Lower leg skin (tissue), 4 donors: Measurements from ENCODE around the gene WNT7B. TPM values are rescaled to one million over a fixed set of nuclear protein-coding genes. Genes with fewer than 3 reads are reported as not detected.

ENCODE experiments used
- DNase-seq, 2 donors: peaks; one replicate each; pipeline ENCODE4 v3.0.0-alpha.2; 2019; ENCODE audit warnings: low spot score in 2 of 2
- H3K4me3 ChIP-seq: fragments of 200-600 bp; sonication (generic); 2 replicates; pipeline ENCODE4 v1.5.1; 2017; ENCODE audit warnings: mild to moderate bottlenecking, low read depth; ENCODE audit not compliant: poor library complexity, severe bottlenecking
- CTCF ChIP-seq, 3 donors: fragments of 450-650 bp; IDR thresholded peaks; one replicate each; pipeline ENCODE4 v1.5.1; 2016; ENCODE audit warnings: antibody characterized with exemption in 3 of 3, mild to moderate bottlenecking in 3 of 3, moderate library complexity in 2 of 3
- POLR2A ChIP-seq, 2 donors: fragments of 450-650 bp; IDR thresholded peaks; one replicate each; pipeline ENCODE4 v1.6.1; 2016 to 2017; ENCODE audit warnings: antibody characterized with exemption in 2 of 2, mild to moderate bottlenecking in 1 of 2, moderate library complexity in 1 of 2
- WGBS, 2 donors: methylation state at CpG; one replicate each; pipeline ENCODE4 v1.1.5; 2018; 5-methylcytosine and 5-hydroxymethylcytosine counted together
- intact Hi-C: fragments of 100-400 bp; cut with DNase I; formaldehyde crosslinking; loops from one replicate; pipeline ENCODE4 v1.15.0; 2023; ENCODE audit warnings: low total_unique reads
- total RNA-seq, 4 donors: library from RNA; depleted of rRNA; stranded (reverse); fragments of >200 nt; gene quantifications; one replicate each; pipeline ENCODE4 v1.1.0, GENCODE V29; 2016

WNT7B gene
- total RNA-seq, 4 donors from 2014 or later = 26.4 to 39.9 (median 33.9) TPM

- intact Hi-C loops = no loop called here
- DNase-seq = no peak
- TF ChIP-seq POLR2A (IDR thresholded peaks at IDR 0.05) = no peak
- no peak for TF ChIP-seq CTCF (IDR thresholded peaks at IDR 0.05)
- H3K4me3 ChIP-seq = no peak overlapping the region
- WGBS, 2 donors = 79 to 83% methylated on average over 15 of the region's 15 CpGs
Measured at GRCh38 chr22:45922256-45922655, 54.7 kb downstream of the WNT7B start.

GRCh38 chr22:45919504-45920286 is 57.3 kb downstream of the WNT7B start:
- TF ChIP-seq POLR2A (IDR thresholded peaks at IDR 0.05) (no peak), CTCF (IDR thresholded peaks at IDR 0.05) (no peak)
- DNase-seq = no peak
- H3K4me3 ChIP-seq = no peak overlapping the region
- WGBS, 2 donors = 77 to 92% methylated on average over 3 to 14 of the region's 15 CpGs
- intact Hi-C loops = no loop called here

DNA sequence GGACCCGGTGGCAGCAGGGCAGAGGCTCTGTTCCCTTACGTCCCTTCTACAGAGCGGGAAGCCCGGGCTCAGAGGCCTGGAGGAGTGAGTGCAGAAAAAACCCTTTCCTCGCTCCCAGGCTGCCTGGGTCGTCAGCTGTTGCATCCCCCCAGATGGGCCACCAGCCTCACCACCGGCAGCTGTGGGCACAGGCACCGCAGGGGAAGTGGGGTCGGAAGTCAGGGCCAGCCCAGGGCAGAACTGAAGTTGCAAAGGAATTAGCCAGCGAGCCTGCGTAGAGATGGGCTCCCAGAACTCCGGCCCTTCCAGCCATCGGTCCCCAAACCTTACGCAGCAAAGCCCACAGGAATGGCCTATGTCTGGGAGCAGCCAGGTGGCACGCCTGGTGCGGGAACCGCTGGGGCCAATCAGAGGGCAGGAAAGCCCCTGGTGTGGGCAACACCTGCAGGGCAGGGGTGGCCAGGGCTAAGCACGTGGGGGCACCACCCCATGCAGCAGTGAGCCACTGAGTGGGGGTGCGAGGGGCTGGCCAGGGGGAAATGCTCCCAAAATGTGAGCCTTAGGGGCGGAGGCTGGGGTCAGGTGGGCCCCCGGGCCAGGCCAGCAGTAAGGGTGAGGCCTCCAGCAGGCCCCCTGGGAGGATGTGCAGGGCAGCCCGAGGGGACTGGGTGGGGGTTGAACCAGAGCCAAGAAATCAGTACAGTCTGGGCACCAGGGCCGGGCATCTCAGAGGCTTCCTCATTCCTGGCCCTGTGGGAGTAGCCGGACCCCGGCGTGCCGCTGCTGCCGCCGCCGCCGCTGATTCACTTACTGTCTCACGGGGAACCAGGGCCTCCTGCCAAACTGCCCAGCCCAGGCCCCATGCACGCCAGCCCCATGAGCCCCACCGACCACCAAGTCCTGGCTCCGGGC is 58.2 kb downstream of the WNT7B start:
- no peak for DNase-seq
- TF ChIP-seq POLR2A (IDR thresholded peaks at IDR 0.05) = no peak
- no peak for TF ChIP-seq CTCF (IDR thresholded peaks at IDR 0.05)
- WGBS, 2 donors = 59 to 65% methylated on average over 24 to 32 of the region's 35 CpGs

DNA sequence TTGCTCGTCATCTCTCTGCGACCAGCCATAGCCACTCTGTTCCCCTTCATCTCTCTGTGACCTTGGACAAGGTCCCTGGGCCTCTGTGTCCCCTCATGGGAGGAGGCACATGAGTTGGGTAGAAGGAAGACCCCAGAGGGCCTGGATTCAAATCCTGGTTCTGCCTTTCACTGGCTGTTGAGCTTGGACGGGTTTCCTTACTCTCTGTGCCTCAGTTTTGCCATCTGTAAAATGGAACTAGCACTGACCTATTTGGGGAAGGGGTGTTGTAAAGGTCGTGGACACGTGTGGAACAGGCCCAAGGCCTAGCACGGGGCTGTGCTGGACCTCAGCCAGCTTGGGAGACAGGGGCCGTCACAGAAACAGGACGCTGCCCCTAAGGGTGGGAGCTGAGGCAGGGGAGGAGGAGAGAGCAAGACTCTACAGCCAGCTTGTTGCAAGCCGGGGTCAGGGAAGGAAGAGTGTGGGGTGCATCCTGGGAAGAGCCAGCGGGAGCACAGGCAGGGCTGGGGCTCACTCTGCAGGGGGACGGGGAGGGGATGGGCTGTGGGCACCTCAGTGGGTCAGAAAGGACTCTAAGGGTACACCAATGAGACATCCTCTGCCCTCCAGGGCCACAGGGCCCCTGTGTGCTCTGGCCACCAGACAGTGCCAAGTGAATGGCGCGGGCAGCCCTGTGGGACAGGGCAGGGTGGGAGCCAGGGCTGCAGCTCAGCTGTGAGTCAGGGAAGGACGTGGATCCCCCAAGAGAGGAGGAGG is 59.1 kb downstream of the WNT7B start:
- WGBS, 2 donors = 65 to 69% methylated on average over 14 of the region's 14 CpGs
- H3K4me3 ChIP-seq = no peak overlapping the region
- DNase-seq = no peak
- intact Hi-C loops = no loop called here
- TF ChIP-seq CTCF (IDR thresholded peaks at IDR 0.05) (no peak), POLR2A (IDR thresholded peaks at IDR 0.05) (no peak)

More for the DNA sequence above, 58.2 kb downstream of the WNT7B start:
- H3K4me3 ChIP-seq = no peak overlapping the region
- intact Hi-C loops = no loop called here

DNA sequence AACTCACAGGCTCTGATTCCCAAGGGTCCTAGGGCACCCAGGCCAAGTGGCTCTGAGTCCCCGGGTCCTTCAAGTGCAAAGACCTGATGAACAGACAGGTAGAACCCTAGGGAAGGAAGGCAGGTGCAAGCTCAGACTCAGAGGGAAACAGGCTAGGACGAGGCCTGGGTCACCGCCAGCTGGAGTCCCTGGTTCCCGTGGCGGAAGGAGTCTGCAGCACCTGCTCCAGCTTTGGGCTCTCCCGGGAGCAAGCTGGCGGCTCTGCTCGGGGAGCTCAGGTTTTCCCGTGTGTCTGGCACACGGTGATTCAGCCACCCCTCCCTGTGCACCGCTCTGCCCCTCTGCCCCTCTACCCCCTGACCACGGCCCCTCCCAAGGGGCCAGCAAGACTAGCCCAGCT is 59.8 kb downstream of the WNT7B start:
- no peak for DNase-seq
- H3K4me3 ChIP-seq = no peak overlapping the region
- intact Hi-C loops = no loop called here
- 37 to 47% methylated on average over 12 of the region's 12 CpGs for WGBS, 2 donors
- TF ChIP-seq CTCF (IDR thresholded peaks at IDR 0.05) (no peak), POLR2A (IDR thresholded peaks at IDR 0.05) (no peak)
